GM12873 (cell line): ENCODE measurements around the gene CHRNB1.

Source experiments
- TF ChIP-seq, protein P1 (sequence below): IDR thresholded peaks from 2 replicates; pipeline ENCODE4 v1.5.1; 2012; ENCODE audit warnings: low read depth, mild to moderate bottlenecking, moderate library complexity, low read length, control low read depth; ENCODE audit not compliant: insufficient read depth; ENCODE audit errors: missing control alignments

The CHRNB1 gene

DNA sequence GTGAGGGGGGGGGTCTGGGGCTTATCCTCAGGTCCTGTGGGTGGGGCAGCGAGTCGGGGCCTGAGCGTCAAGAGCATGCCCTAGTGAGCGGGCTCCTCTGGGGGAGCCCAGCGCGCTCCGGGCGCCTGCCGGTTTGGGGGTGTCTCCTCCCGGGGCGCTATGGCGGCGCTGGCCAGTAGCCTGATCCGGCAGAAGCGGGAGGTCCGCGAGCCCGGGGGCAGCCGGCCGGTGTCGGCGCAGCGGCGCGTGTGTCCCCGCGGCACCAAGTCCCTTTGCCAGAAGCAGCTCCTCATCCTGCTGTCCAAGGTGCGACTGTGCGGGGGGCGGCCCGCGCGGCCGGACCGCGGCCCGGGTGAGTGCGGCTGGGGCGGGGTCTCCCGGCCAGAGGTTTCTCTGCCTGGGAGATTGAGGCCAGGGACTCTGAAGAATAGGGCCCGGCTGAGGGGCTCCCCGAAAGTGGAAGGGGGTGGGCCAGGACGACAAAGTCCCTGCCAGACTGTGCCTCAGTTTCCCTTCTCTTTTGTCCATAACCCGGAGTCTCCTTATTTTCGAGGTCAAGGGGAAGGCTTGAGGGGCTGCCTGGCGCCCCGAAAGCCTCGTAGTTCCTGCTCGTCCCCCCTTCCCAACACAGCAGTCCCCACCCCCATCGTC is 5.3 kb upstream of the CHRNB1 start, which contains the start of gene FGF11:
FGF11 (plus strand) TSS at position 51 of the 651 bp plus-strand sequence; CDS start at position 160, 109 bp downstream.
- TF ChIP-seq, protein P1, sequence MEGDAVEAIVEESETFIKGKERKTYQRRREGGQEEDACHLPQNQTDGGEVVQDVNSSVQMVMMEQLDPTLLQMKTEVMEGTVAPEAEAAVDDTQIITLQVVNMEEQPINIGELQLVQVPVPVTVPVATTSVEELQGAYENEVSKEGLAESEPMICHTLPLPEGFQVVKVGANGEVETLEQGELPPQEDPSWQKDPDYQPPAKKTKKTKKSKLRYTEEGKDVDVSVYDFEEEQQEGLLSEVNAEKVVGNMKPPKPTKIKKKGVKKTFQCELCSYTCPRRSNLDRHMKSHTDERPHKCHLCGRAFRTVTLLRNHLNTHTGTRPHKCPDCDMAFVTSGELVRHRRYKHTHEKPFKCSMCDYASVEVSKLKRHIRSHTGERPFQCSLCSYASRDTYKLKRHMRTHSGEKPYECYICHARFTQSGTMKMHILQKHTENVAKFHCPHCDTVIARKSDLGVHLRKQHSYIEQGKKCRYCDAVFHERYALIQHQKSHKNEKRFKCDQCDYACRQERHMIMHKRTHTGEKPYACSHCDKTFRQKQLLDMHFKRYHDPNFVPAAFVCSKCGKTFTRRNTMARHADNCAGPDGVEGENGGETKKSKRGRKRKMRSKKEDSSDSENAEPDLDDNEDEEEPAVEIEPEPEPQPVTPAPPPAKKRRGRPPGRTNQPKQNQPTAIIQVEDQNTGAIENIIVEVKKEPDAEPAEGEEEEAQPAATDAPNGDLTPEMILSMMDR: no peak

DNA sequence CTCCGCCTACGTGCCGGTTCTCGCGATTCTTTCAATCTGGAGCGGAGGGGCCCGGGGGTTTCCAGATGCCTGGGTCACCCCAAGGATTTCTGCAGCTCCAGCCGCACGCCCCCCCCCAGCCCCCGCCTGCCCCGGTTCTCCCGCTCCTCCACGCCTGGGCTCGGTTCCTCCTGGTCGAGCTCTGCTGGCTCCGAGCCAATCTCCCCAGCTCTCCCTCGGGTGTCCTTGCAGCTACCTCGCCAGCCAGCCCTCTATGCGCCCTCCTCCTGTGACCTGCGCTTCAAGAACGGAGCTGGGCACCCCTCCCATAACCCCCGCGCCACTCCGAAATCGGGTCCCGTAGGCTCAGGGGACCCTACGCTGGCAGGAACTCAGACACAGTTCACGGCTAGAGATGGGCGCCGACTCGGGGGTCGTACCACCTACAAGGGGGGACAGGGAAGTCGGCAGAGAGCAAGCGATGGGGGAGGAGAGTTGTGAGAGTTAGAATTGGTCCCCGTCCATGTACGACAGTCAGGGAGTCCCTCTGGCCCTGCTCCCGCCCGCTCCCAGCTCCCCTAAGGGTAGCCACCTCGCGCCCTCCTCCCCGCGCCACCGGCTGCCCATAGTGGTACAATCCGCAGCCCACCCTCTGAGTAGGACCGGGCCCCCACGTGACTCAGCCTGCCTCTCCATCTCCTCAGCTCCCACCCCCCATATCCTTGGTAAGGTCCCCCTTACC is 4.6 kb upstream of the CHRNB1 start:
- TF ChIP-seq, protein P1: no peak

DNA sequence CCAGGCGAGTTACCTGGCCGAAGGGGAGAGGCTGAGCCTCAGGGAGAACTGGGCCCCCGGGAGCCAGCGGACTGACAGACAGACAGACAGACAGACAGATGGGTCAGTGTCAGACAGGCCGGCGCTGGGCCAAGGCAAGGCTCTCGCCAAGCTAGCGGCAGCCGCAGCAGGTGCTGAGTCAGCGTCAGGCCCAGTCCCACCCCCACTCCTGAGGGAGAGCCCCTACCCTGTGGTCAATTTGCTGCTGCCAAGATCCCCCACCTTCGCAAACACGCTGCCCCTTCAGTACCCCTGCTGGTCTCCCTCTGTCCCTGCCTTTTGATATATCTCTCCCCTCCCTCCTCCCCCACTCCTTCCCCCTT is 4.0 kb upstream of the CHRNB1 start:
- TF ChIP-seq, protein P1: peak; percentile 22

DNA sequence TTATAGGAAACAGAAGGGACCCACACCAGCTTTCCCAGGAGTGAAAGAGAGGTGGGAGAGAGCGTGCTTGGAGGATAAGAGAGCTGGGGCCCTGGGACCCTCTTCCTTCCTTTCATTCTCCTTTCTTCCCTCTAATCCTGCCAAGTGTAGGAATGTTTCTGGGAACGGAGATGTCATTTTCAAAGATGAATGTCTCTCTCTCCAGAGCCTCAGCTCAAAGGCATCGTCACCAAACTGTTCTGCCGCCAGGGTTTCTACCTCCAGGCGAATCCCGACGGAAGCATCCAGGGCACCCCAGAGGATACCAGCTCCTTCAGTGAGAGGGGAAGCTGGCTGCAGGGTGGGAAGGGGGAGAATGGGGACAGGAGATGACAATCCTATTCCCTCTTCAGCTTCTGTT is 3.6 kb upstream of the CHRNB1 start:
- TF ChIP-seq, protein P1: no peak

DNA sequence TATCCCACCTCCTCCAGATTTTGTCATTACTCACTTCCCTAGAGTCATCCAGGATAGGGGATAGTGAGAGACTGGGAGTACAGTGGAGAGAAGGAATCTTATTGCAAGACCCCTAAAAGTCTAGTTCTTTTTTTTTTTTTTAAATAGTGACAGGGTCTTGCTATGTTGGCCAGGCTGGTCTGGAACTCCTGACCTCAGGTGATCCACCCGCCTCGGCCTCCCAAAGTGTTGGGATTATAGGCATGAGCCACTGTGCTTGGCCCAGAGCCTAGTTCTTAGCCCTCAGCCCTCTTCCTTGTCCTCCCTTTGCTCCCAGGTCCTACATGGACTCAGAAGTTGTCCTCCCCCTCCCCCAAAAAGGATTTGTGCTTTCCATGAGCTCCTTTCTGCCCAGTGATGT is 2.7 kb upstream of the CHRNB1 start:
- TF ChIP-seq, protein P1: no peak

DNA sequence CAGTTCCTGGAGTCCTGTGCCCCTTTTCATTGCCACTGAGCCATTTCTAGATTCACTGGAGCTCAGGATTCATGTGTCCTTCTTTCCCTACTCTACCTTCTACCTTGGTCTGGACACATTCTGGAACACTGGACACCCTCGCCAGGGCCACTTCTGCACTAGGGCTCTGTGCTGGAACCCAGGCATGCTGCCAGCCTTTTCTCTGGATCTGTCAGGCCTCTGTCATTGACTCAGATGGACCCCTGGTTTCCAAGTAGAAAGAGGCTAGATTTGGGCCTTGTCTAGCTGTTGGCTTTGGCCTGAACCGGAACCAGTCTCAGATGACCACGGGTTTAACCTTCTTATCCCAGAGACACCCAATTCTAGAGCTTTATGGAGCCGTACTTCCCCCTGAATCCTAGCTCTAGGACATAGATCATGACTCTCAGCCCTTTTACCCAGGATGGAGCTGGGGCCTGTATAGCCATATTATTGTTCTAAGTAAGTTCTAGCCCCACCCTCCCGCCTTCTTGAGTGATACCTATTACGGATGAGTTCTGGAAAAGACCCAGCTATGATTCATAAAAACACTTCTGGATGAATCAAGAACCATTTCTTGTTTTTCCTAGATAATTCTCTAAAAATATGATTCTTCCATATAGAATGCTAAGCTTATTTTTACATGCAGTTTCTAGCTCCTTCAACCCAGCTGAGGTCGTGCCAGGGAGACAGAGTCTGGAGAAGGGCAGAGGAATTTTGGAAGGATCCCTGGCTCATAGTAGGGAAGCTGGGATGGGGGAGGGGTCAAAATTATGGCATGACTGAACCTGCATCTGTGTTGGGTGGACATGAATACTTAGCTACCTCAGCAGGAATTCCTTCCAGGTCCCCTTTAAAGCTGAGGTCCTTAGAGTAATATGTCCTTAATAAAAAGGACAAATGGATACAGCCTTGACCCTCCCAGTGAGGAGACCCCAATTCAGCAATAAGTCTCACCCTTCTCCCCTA is 1.1 kb upstream of the CHRNB1 start:
- TF ChIP-seq, protein P1: no peak

DNA sequence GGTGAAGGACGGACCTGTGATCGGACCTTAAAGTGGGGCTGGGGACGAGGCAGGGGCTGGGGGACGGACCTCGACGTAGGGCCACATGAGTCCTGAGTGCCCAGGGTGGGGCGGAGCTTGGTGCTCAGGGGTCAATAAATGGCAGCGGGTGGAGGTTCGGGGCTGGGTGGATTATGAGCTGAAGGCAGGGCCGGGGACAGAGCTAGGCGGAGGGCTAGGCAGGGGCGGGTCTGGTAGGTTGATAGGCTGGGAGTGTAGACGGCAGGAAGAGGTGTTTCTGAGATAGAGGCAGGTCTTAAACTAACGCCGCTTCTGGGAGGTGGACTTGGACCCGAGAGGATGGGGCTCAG is 733 bp downstream of the CHRNB1 start:
- TF ChIP-seq, protein P1: no peak
